Endothelial cell of umbilical vein (primary cell): ENCODE data around the gene SORCS2. TPM values are rescaled to one million over a fixed set of nuclear protein-coding genes. Genes with fewer than 3 reads are reported as not detected.

Source experiments
- BruUV-seq: library from RNA; stranded (reverse); fragments of 400-500 nt; replicated peaks from 2 replicates; lab custom pipeline; 2021; lab: Mats Ljungman, UMichigan
- CTCF ChIA-PET: fragments of 300-600, 350-600 bp; sonication (Branson Sonifier 250); formaldehyde crosslinking; loops from one replicate; lab custom pipeline; 2021; ENCODE audit warnings: antibody characterized with exemption, inconsistent platforms; lab: Charles Lee
- POLR2A ChIA-PET: fragments of 300-600, 350-600 bp; sonication (Branson Sonifier 250); formaldehyde crosslinking; loops from one replicate; lab custom pipeline; 2021; ENCODE audit warnings: antibody characterized with exemption, inconsistent platforms; lab: Charles Lee
- DNase-seq: peaks from one replicate; pipeline ENCODE4 v3.0.0-alpha.2; 2011; ENCODE audit warnings: low read depth, low spot score
- FAIRE-seq: peaks from 2 replicates; lab custom pipeline; 2011; peaks lifted over from hg19 to GRCh38; lab: Jason Lieb, UNC
- H2AFZ ChIP-seq: 2 replicates; pipeline ENCODE4 v1.6.0; 2012; ENCODE audit warnings: low read depth, low read length, control low read depth, inconsistent platforms
- H3K27ac ChIP-seq: 2 replicates; pipeline ENCODE4 v1.5.1; 2011; ENCODE audit warnings: low read depth, mild to moderate bottlenecking, control low read depth, low read length, moderate library complexity; ENCODE audit not compliant: insufficient read depth
- H3K27me3 ChIP-seq, 2 experiments: 2 replicates each; pipeline versions ENCODE4 v1.6.0 to v1.6.1; 2011; ENCODE audit warnings: low read length in 2 of 2, mixed read lengths in 1 of 2; ENCODE audit not compliant: control insufficient read depth in 2 of 2, insufficient read depth in 2 of 2
- H3K36me3 ChIP-seq, 2 experiments: 2 replicates in 1 of 2; 3 replicates in 1 of 2; pipeline ENCODE4 v1.5.1; 2011; ENCODE audit warnings: low read length in 2 of 2, mild to moderate bottlenecking in 1 of 2, moderate library complexity in 1 of 2; ENCODE audit not compliant: control insufficient read depth in 2 of 2, insufficient read depth in 2 of 2; ENCODE audit errors: extremely low read depth in 1 of 2
- H3K4me1 ChIP-seq: 3 replicates; pipeline ENCODE4 v1.5.1; 2011; ENCODE audit warnings: mild to moderate bottlenecking, low read length; ENCODE audit not compliant: control insufficient read depth, insufficient read depth; ENCODE audit errors: extremely low read depth
- H3K4me2 ChIP-seq: 2 replicates; pipeline ENCODE4 v1.6.1; 2011; ENCODE audit warnings: low read length, control low read depth, mixed read lengths; ENCODE audit not compliant: insufficient read depth
- H3K4me3 ChIP-seq, 3 experiments: fragments of 200-600 bp in 1 of 3; sonication (generic), shearing (Covaris generic) in 1 of 3; replicated peaks in 1 of 3; 2 replicates each; pipeline ENCODE4 v1.5.1; 2011 to 2016; ENCODE audit warnings: control low read depth in 3 of 3, low read length in 3 of 3, mild to moderate bottlenecking in 2 of 3, inconsistent platforms in 1 of 3, low read depth in 1 of 3, moderate library complexity in 1 of 3; ENCODE audit not compliant: insufficient read depth in 1 of 3
- H3K79me2 ChIP-seq: 2 replicates; pipeline ENCODE4 v1.6.0; 2012; ENCODE audit warnings: low read length, inconsistent platforms; ENCODE audit not compliant: control insufficient read depth, insufficient read depth
- H3K9ac ChIP-seq: replicated peaks from 2 replicates; pipeline ENCODE3; 2011; ENCODE audit warnings: low read length, control low read depth; ENCODE audit not compliant: insufficient read depth; ENCODE audit errors: extremely low read depth
- H3K9me1 ChIP-seq: replicated peaks from 3 replicates; pipeline ENCODE4 v1.6.0; 2011; ENCODE audit warnings: mild to moderate bottlenecking, low read length; ENCODE audit not compliant: control insufficient read depth, insufficient read depth; ENCODE audit errors: extremely low read depth
- H3K9me3 ChIP-seq: replicated peaks from 2 replicates; pipeline ENCODE4 v1.5.1; 2012; ENCODE audit warnings: low read length, inconsistent platforms; ENCODE audit not compliant: control insufficient read depth, insufficient read depth
- H4K20me1 ChIP-seq: replicated peaks from 2 replicates; pipeline ENCODE3; 2011; ENCODE audit warnings: mild to moderate bottlenecking, low read length; ENCODE audit not compliant: control insufficient read depth, insufficient read depth; ENCODE audit errors: extremely low read depth
- EZH2 ChIP-seq: IDR thresholded peaks from 2 replicates; pipeline ENCODE4 v1.6.1; 2012; ENCODE audit warnings: borderline replicate concordance, low read depth, mild to moderate bottlenecking, moderate library complexity, low read length, inconsistent platforms; ENCODE audit not compliant: severe bottlenecking
- FOS ChIP-seq: IDR thresholded peaks from 2 replicates; pipeline ENCODE4 v1.6.1; 2011; ENCODE audit warnings: mild to moderate bottlenecking, low read length, moderate library complexity, borderline replicate concordance; ENCODE audit not compliant: insufficient read depth
- GATA2 ChIP-seq: IDR thresholded peaks from 2 replicates; pipeline ENCODE4 v1.7.0; 2011; ENCODE audit warnings: low read depth, mild to moderate bottlenecking, moderate library complexity, mixed read lengths, low read length; ENCODE audit not compliant: insufficient read length, insufficient read depth
- JUN ChIP-seq: IDR thresholded peaks from 2 replicates; pipeline ENCODE4 v1.6.1; 2011; ENCODE audit warnings: borderline replicate concordance, low read depth; ENCODE audit not compliant: insufficient read length, insufficient read depth
- MAX ChIP-seq: IDR thresholded peaks from 2 replicates; pipeline ENCODE4 v1.6.1; 2011; ENCODE audit not compliant: insufficient read depth, insufficient read length
- MYC ChIP-seq: IDR thresholded peaks from one replicate; pipeline ENCODE4 v1.6.1; 2011; ENCODE audit warnings: mild to moderate bottlenecking, low read depth, low read length
- POLR2A ChIP-seq: IDR thresholded peaks from 2 replicates; pipeline ENCODE4 v1.6.1; 2012; ENCODE audit warnings: low read depth, mild to moderate bottlenecking, control low read depth, low read length
- POLR2AphosphoS5 ChIP-seq: IDR thresholded peaks from 2 replicates; pipeline ENCODE4 v1.6.1; 2012; ENCODE audit warnings: low read depth, mild to moderate bottlenecking, control low read depth, low read length, moderate library complexity; ENCODE audit not compliant: insufficient read depth
- dilution Hi-C: fragments of 300-500 bp; cut with MboI; formaldehyde crosslinking; loops from one replicate; pipeline ENCODE4 v1.15.0; 2019; ENCODE audit warnings: low sequenced_read_pairs; ENCODE audit not compliant: extremely low pct_ligation_motif_present
- intact Hi-C: fragments of 100-400 bp; cut with micrococcal nuclease; formaldehyde crosslinking; loops from one replicate; pipeline ENCODE4 v1.10.0; 2022
- polyA plus RNA-seq, 4 experiments: library from polyadenylated mRNA; depleted of rRNA in 3 of 4; stranded (reverse) in 3 of 4; unstranded in 1 of 4; fragments of >200 nt; gene quantifications; 2 replicates each; pipeline versions ENCODE4 v1.2.1 to v1.2.3, GENCODE V29; 2011 to 2012; ENCODE audit warnings: missing spikeins in 1 of 4
- total RNA-seq: library from RNA; stranded (reverse); gene quantifications from 2 replicates; pipeline ENCODE4 v1.2.3, GENCODE V29; 2021
- TF ChIP-seq, protein P1 (sequence below), 2 donors: IDR thresholded peaks; 1 replicate in 1 of 2; 2 replicates in 1 of 2; pipeline ENCODE4 v1.5.1; 2011; ENCODE audit warnings: low read length in 2 of 2, mild to moderate bottlenecking in 2 of 2, moderate library complexity in 2 of 2, control low read depth in 1 of 2, inconsistent platforms in 1 of 2, low read depth in 1 of 2; ENCODE audit not compliant: insufficient read depth in 1 of 2; ENCODE audit errors: extremely low read depth in 1 of 2

The SORCS2 gene
- total and polyA plus RNA-seq, 2 donors (not counting 3 experiments of a cell fraction or from before 2014, with no cell fraction given) = not detected

- DNase-seq = no peak
- H2AFZ ChIP-seq = no peak overlapping the region
- H3K4me3 ChIP-seq = no peak overlapping the region
- dilution Hi-C loops = no loop called here
- BruUV-seq = no TSS peak
- no peak for FAIRE-seq
- CTCF ChIA-PET = no interaction called here
- intact Hi-C loops = no loop called here
- no peaks in the 10 kb centered on the region for H3K79me2 ChIP-seq
- H3K9me3 ChIP-seq = no peaks in the 10 kb centered on the region
- no peaks in the 10 kb centered on the region for H3K27me3 ChIP-seq
- H3K36me3 ChIP-seq = no peaks in the 10 kb centered on the region
- H3K9ac ChIP-seq = no peak overlapping the region
- H3K9me1 ChIP-seq = no peaks in the 10 kb centered on the region
- H3K4me2 ChIP-seq = no peak overlapping the region
- H3K4me1 ChIP-seq = no peaks in the 10 kb centered on the region
- POLR2A ChIA-PET = no interaction called here
- TF ChIP-seq EZH2 (no peak), POLR2A (no peak), JUN (no peak), MAX (no peak)
- TF ChIP-seq, protein P1, sequence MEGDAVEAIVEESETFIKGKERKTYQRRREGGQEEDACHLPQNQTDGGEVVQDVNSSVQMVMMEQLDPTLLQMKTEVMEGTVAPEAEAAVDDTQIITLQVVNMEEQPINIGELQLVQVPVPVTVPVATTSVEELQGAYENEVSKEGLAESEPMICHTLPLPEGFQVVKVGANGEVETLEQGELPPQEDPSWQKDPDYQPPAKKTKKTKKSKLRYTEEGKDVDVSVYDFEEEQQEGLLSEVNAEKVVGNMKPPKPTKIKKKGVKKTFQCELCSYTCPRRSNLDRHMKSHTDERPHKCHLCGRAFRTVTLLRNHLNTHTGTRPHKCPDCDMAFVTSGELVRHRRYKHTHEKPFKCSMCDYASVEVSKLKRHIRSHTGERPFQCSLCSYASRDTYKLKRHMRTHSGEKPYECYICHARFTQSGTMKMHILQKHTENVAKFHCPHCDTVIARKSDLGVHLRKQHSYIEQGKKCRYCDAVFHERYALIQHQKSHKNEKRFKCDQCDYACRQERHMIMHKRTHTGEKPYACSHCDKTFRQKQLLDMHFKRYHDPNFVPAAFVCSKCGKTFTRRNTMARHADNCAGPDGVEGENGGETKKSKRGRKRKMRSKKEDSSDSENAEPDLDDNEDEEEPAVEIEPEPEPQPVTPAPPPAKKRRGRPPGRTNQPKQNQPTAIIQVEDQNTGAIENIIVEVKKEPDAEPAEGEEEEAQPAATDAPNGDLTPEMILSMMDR (IDR thresholded peaks at IDR 0.05; ENCODE audit: extremely low read depth in 1 of 2, insufficient read depth in 1 of 2, low read depth in 1 of 2, low read length in 2 of 2) = no peak
- H3K27ac ChIP-seq = no peak overlapping the region
- H4K20me1 ChIP-seq = no peaks in the 10 kb centered on the region
These were observed 501.4 kb downstream of the SORCS2 start for GRCh38 chr4:7693711-7694110.

DNA sequence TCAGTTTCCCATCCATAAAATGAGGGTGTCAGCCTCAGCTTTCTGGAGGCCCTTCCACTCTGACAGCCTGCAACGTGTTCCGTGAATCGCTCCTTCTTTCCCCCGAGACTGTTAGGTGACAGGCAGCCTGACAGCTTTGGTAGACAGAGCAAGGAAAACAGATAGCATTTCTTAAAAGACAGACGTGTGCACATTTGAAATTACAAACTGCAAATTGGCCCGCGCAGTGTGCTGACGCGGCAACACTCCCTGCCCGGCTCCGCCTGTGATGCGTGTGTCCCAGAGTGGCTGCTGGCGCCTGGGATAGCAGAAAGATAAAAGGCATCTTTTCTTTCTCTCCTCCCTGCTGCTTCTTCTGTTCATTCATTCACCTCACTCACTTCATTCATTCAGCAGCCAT is 502.0 kb downstream of the SORCS2 start:
- dilution Hi-C loops = no loop called here
- ChIA-PET POLR2A (no interaction called here), CTCF (no interaction called here)
- Histone ChIP-seq H3K27me3 (no peaks in the 10 kb centered on the region), H3K9ac (no peak overlapping the region), H3K27ac (no peak overlapping the region), H2AFZ (no peak overlapping the region), H3K9me3 (no peaks in the 10 kb centered on the region), H3K79me2 (no peaks in the 10 kb centered on the region), H3K4me1 (no peaks in the 10 kb centered on the region), H3K36me3 (no peaks in the 10 kb centered on the region), H3K4me3 (no peak overlapping the region), H3K9me1 (no peaks in the 10 kb centered on the region), H3K4me2 (no peak overlapping the region), H4K20me1 (no peaks in the 10 kb centered on the region)
- FAIRE-seq (no peak), DNase-seq (no peak)
- BruUV-seq = no TSS peak
- intact Hi-C loops = no loop called here
- TF ChIP-seq, protein P1 (IDR thresholded peaks at IDR 0.05; ENCODE audit: extremely low read depth in 1 of 2, insufficient read depth in 1 of 2, low read depth in 1 of 2, low read length in 2 of 2) = no peak
- no peak for TF ChIP-seq MYC
- no peak for TF ChIP-seq POLR2A
- no peak for TF ChIP-seq JUN
- TF ChIP-seq MAX = no peak
- no peak for TF ChIP-seq EZH2
- no peak for TF ChIP-seq GATA2
- TF ChIP-seq FOS = no peak
- TF ChIP-seq POLR2AphosphoS5 = no peak
